Skeletal muscle tissue (tissue), 5 donors: Measurements from ENCODE around the gene SLC47A1. TPM values are rescaled to one million over a fixed set of nuclear protein-coding genes. Genes with fewer than 3 reads are reported as not detected.

Source experiments
- H3K27ac ChIP-seq: one replicate; pipeline ENCODE4 v1.7.0; 2013; ENCODE audit warnings: mild to moderate bottlenecking, low read depth, low read length, inconsistent platforms
- H3K27me3 ChIP-seq, 3 donors: one replicate each; pipeline ENCODE4 v1.7.0; 2013; ENCODE audit warnings: low read length in 3 of 3; ENCODE audit not compliant: control insufficient read depth in 3 of 3, insufficient read depth in 3 of 3
- H3K36me3 ChIP-seq, 3 donors: one replicate each; pipeline ENCODE4 v1.7.0; 2013; ENCODE audit warnings: low read length in 3 of 3; ENCODE audit not compliant: control insufficient read depth in 3 of 3, insufficient read depth in 3 of 3
- H3K4me1 ChIP-seq, 3 donors: one replicate each; pipeline ENCODE4 v1.7.0; 2013; ENCODE audit warnings: low read length in 3 of 3, mild to moderate bottlenecking in 3 of 3; ENCODE audit not compliant: control insufficient read depth in 3 of 3, insufficient read depth in 3 of 3
- H3K4me3 ChIP-seq, 3 donors: one replicate each; pipeline ENCODE4 v1.7.0; 2013; ENCODE audit warnings: low read length in 3 of 3
- H3K9ac ChIP-seq, 3 donors: one replicate each; pipeline ENCODE4 v1.7.0; 2013; ENCODE audit warnings: low read length in 3 of 3, mild to moderate bottlenecking in 3 of 3, moderate library complexity in 2 of 3, low read depth in 1 of 3
- H3K9me3 ChIP-seq, 3 donors: one replicate each; pipeline ENCODE4 v1.7.0; 2013; ENCODE audit warnings: low read length in 3 of 3; ENCODE audit not compliant: control insufficient read depth in 3 of 3
- small RNA-seq: library from RNA; depleted of rRNA; stranded (forward); fragments of <200 nt; gene quantifications from one replicate; pipeline ENCODE3, GENCODE V24; 2014
- total RNA-seq: library from RNA; depleted of rRNA; stranded (reverse); fragments of >200 nt; gene quantifications from one replicate; pipeline ENCODE4 v1.2.3, GENCODE V29; 2014
- donor health status: Osteomylitis.

The SLC47A1 gene
- total RNA-seq, 1 donor from 2014 or later = 0.52 TPM

DNA sequence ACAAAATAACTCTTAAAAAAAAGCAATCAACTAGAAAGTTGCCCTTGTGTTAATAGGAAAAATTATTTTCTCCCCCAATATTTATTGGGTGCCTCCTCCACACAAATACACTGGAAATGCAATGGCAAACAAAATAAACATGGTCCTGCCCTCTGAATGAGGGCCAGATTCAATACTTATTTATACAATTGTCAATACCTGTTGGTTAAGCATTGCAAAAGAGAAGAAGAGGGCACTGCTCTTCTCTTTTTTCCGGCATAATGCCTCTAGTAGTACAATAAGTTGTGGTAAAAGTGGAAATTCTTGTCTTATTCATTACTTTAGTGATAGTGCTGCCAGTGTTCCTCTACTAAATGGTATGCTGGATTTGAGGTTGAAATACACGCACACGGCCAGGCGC lies 92.4 kb downstream of the SLC47A1 start:
- Histone ChIP-seq H3K4me3 (no peak overlapping the region), H3K9me3 (no peaks in the 10 kb centered on the region), H3K27ac (no peak overlapping the region), H3K4me1 (no peaks in the 10 kb centered on the region), H3K9ac (no peak overlapping the region), H3K27me3 (no peaks in the 10 kb centered on the region), H3K36me3 (no peaks in the 10 kb centered on the region)

Small RNAs within 50 kb of the gene (small RNA-seq; reads per million reads assigned to genes)
- gene AC025627.2 (not detected), gene NMTRQ-TTG12-1 (not detected)

Other genes with a start within 250 kb of the SLC47A1 start
- 3.1 TPM for gene B9D1, start 171.1 kb upstream of the SLC47A1 start, total RNA-seq
- 7.8 TPM for gene MAPK7, start 155.4 kb upstream of the SLC47A1 start, total RNA-seq
- gene MFAP4, start 146.7 kb upstream of the SLC47A1 start, total RNA-seq = 29.2 TPM
- 2.1 TPM for gene RNF112, start 122.6 kb upstream of the SLC47A1 start, total RNA-seq
- 63.7 TPM for gene ALDH3A2, start 114.9 kb downstream of the SLC47A1 start, total RNA-seq
- gene SLC47A2, start 182.7 kb downstream of the SLC47A1 start, total RNA-seq = not detected
- not detected for gene ALDH3A1, start 214.4 kb downstream of the SLC47A1 start, total RNA-seq